B cell (primary cell): ENCODE measurements around the gene UGT1A9. TPM values are rescaled to one million over a fixed set of nuclear protein-coding genes. Genes with fewer than 3 reads are reported as not detected.

Experiments used
- ATAC-seq: fragments of 200-7000 bp; cut with Tn5 transposase; one replicate; pipeline ENCODE4 v1.10.0; 2021; ENCODE audit warnings: low read depth, mild to moderate bottlenecking, moderate number of reproducible peaks, moderate library complexity
- CTCF ChIA-PET: fragments of 350-600 bp; sonication (Branson Sonifier 250); formaldehyde crosslinking; loops from one replicate; lab custom pipeline; 2021; ENCODE audit warnings: antibody characterized with exemption, inconsistent platforms; lab: Charles Lee
- POLR2A ChIA-PET: fragments of 350-600 bp; sonication (Branson Sonifier 250); formaldehyde crosslinking; loops from one replicate; lab custom pipeline; 2021; ENCODE audit warnings: antibody characterized with exemption; lab: Charles Lee
- DNase-seq: peaks from one replicate; pipeline ENCODE4 v3.0.0; 2013
- H2AFZ ChIP-seq: 2 replicates; pipeline ENCODE4 v1.6.1; 2012; ENCODE audit warnings: mild to moderate bottlenecking, low read depth, low read length; ENCODE audit not compliant: insufficient read depth, poor library complexity, severe bottlenecking
- H3K27ac ChIP-seq, 2 donors: 1 replicate in 1 of 2; 2 replicates in 1 of 2; pipeline ENCODE4 v1.5.1; 2012 to 2013; ENCODE audit warnings: low read length in 2 of 2, mild to moderate bottlenecking in 2 of 2, moderate library complexity in 1 of 2
- H3K27me3 ChIP-seq, 4 experiments: fragments of 200-600 bp in 1 of 4; sonication (generic) in 1 of 4; replicated peaks in 1 of 4; 1 replicate in 2 of 4; 2 replicates in 2 of 4; pipeline versions ENCODE4 v1.6.1 to v1.7.0; 2013 to 2016; ENCODE audit warnings: low read length in 3 of 4, mild to moderate bottlenecking in 2 of 4, mixed read lengths in 1 of 4, moderate library complexity in 1 of 4; ENCODE audit not compliant: insufficient read depth in 4 of 4, control insufficient read depth in 3 of 4; ENCODE audit errors: control extremely low read depth in 1 of 4
- H3K36me3 ChIP-seq, 2 experiments: replicated peaks in 1 of 2; 1 replicate in 1 of 2; 2 replicates in 1 of 2; pipeline versions ENCODE4 v1.6.1 to v1.7.1; 2013; ENCODE audit warnings: low read length in 1 of 2; ENCODE audit not compliant: insufficient read depth in 2 of 2, control insufficient read depth in 1 of 2; ENCODE audit errors: control extremely low read depth in 1 of 2, extremely low read depth in 1 of 2
- H3K4me1 ChIP-seq, 2 donors: fragments of 200-600 bp in 1 of 2; sonication (generic) in 1 of 2; 1 replicate in 1 of 2; 2 replicates in 1 of 2; pipeline versions ENCODE4 v1.5.1 to v1.6.1; 2013 to 2017; ENCODE audit warnings: low read length in 2 of 2; ENCODE audit not compliant: control insufficient read depth in 2 of 2, insufficient read depth in 2 of 2
- H3K4me2 ChIP-seq: replicated peaks from 2 replicates; pipeline ENCODE3; 2012; ENCODE audit warnings: mild to moderate bottlenecking, low read depth, low read length; ENCODE audit not compliant: poor library complexity, severe bottlenecking
- H3K4me3 ChIP-seq, 5 experiments: fragments of 200-600 bp in 1 of 5; sonication (generic) in 1 of 5; 1 replicate in 3 of 5; 2 replicates in 2 of 5; pipeline versions ENCODE4 v1.5.1 to v1.7.0; 2011 to 2016; ENCODE audit warnings: low read length in 4 of 5, mild to moderate bottlenecking in 4 of 5, low read depth in 2 of 5, control low read depth in 1 of 5, moderate library complexity in 1 of 5; ENCODE audit not compliant: insufficient read depth in 1 of 5; ENCODE audit errors: control extremely low read depth in 1 of 5, extremely low read depth in 1 of 5
- H3K79me2 ChIP-seq: fragments of 200-600 bp; sonication (generic); one replicate; pipeline ENCODE4 v1.6.0; 2016; ENCODE audit warnings: low read length; ENCODE audit not compliant: control insufficient read depth, insufficient read depth
- H3K9ac ChIP-seq: fragments of 200-600 bp; sonication (generic); 2 replicates; pipeline ENCODE4 v1.6.1; 2017; ENCODE audit warnings: mild to moderate bottlenecking, low read length, moderate library complexity
- H3K9me3 ChIP-seq, 3 donors: one replicate each; pipeline versions ENCODE4 v1.6.1 to v1.7.1; 2013; ENCODE audit warnings: low read length in 2 of 3; ENCODE audit not compliant: control insufficient read depth in 2 of 3, insufficient read depth in 1 of 3; ENCODE audit errors: control extremely low read depth in 1 of 3
- H4K20me1 ChIP-seq: 2 replicates; pipeline ENCODE4 v1.6.0; 2012; ENCODE audit warnings: mild to moderate bottlenecking, low read length; ENCODE audit not compliant: insufficient read depth, control insufficient read depth, poor library complexity, severe bottlenecking
- H3K27ac Mint-ChIP-seq: one replicate; pipeline ENCODE4 v1.8.0; 2021; ENCODE audit warnings: mixed read lengths
- H3K27me3 Mint-ChIP-seq: one replicate; pipeline ENCODE4 v1.8.0; 2021; ENCODE audit warnings: mixed read lengths
- H3K4me1 Mint-ChIP-seq: one replicate; pipeline ENCODE4 v1.8.0; 2021; ENCODE audit warnings: mixed read lengths
- H3K4me3 Mint-ChIP-seq: one replicate; pipeline ENCODE4 v1.8.0; 2021; ENCODE audit warnings: mixed read lengths
- H3K9me3 Mint-ChIP-seq: one replicate; pipeline ENCODE4 v1.8.0; 2022; ENCODE audit warnings: mixed read lengths; ENCODE audit not compliant: insufficient read depth
- EZH2 ChIP-seq: IDR thresholded peaks from 2 replicates; pipeline ENCODE4 v1.6.1; 2012; ENCODE audit warnings: borderline replicate concordance, low read depth, mild to moderate bottlenecking, moderate library complexity, low read length; ENCODE audit not compliant: insufficient read depth, poor library complexity, severe bottlenecking
- WGBS: methylation state at CpG from one replicate; pipeline ENCODE4 v1.1.5; 2013; ENCODE audit warnings: missing lambda C conversion rate; ENCODE audit not compliant: insufficient coverage; 5-methylcytosine and 5-hydroxymethylcytosine counted together
- intact Hi-C: fragments of 100-400 bp; cut with micrococcal nuclease; formaldehyde crosslinking; loops from one replicate; pipeline ENCODE4 v1.10.0; 2022
- polyA plus RNA-seq: library from polyadenylated mRNA; depleted of rRNA; stranded (reverse); fragments of >200 nt; gene quantifications from 2 replicates; pipeline ENCODE4 v1.2.3, GENCODE V29; 2012
- total RNA-seq, 2 donors: library from RNA; stranded (reverse); fragments of 120-200 nt in 1 of 2; gene quantifications; 1 replicate in 1 of 2; 2 replicates in 1 of 2; pipeline versions ENCODE4 v1.2.3 to v1.2.4, GENCODE V29; 2013 to 2022
- TF ChIP-seq, protein P1 (sequence below): fragments of 200-600 bp; IDR thresholded peaks from one replicate; pipeline ENCODE4 v1.8.0; 2022; ENCODE audit warnings: antibody characterized with exemption, mild to moderate bottlenecking

Gene UGT1A9
- total and polyA plus RNA-seq, 2 donors (not counting 1 experiment from before 2014, with no cell fraction given), result not detected

DNA sequence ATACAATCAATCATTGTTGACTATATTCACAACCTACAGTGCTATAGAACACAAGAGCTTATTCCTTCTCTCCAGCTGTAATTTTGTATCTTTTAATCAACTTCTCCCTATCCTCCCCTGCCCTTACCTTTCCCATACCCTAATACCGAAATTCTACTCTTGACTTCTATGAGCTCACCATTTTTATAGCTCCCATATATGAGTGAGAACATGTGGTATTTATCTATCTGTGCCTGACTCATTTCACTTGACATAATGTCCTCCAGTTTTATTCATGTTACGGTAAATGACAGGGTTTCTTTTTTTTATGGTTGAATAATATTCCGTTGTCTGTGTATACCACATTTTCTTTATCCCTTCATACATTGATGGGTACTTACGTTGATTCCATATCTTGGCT is 109.1 kb downstream of the UGT1A9 start:
- no peak overlapping the region for H3K4me3 ChIP-seq
- no peak overlapping the region for H2AFZ ChIP-seq
- H3K27ac Mint-ChIP-seq, result no peak overlapping the region
- H3K9ac ChIP-seq, result no peak overlapping the region
- no CpG with 5 or more reads among the region's 4 CpGs for WGBS
- H3K4me3 Mint-ChIP-seq, result no peak overlapping the region
- no peak for TF ChIP-seq EZH2
- TF ChIP-seq, protein P1, sequence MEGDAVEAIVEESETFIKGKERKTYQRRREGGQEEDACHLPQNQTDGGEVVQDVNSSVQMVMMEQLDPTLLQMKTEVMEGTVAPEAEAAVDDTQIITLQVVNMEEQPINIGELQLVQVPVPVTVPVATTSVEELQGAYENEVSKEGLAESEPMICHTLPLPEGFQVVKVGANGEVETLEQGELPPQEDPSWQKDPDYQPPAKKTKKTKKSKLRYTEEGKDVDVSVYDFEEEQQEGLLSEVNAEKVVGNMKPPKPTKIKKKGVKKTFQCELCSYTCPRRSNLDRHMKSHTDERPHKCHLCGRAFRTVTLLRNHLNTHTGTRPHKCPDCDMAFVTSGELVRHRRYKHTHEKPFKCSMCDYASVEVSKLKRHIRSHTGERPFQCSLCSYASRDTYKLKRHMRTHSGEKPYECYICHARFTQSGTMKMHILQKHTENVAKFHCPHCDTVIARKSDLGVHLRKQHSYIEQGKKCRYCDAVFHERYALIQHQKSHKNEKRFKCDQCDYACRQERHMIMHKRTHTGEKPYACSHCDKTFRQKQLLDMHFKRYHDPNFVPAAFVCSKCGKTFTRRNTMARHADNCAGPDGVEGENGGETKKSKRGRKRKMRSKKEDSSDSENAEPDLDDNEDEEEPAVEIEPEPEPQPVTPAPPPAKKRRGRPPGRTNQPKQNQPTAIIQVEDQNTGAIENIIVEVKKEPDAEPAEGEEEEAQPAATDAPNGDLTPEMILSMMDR, result no peak
- H3K9me3 ChIP-seq, result peaks cover 2 to 14% (median 3%) of the 10 kb centered on the region in 3 donors
- DNase-seq (no peak), ATAC-seq (no peak)
- no peak overlapping the region for H3K27ac ChIP-seq
- H3K27me3 ChIP-seq, result peaks cover 0 to 10% (median 1%) of the 10 kb centered on the region in 4 experiments
- no peaks in the 10 kb centered on the region for H3K36me3 ChIP-seq
- no peaks in the 10 kb centered on the region for H3K4me1 Mint-ChIP-seq
- H3K79me2 ChIP-seq, result no peaks in the 10 kb centered on the region
- H3K4me1 ChIP-seq, result no peaks in the 10 kb centered on the region
- H3K27me3 Mint-ChIP-seq, result peaks cover 29% of the 10 kb centered on the region
- peaks cover 3% of the 10 kb centered on the region for H3K9me3 Mint-ChIP-seq
- intact Hi-C loops, result no loop called here
- POLR2A ChIA-PET, result no interaction called here
- CTCF ChIA-PET, result no interaction called here
- no peak overlapping the region for H3K4me2 ChIP-seq
- H4K20me1 ChIP-seq, result no peaks in the 10 kb centered on the region

DNA sequence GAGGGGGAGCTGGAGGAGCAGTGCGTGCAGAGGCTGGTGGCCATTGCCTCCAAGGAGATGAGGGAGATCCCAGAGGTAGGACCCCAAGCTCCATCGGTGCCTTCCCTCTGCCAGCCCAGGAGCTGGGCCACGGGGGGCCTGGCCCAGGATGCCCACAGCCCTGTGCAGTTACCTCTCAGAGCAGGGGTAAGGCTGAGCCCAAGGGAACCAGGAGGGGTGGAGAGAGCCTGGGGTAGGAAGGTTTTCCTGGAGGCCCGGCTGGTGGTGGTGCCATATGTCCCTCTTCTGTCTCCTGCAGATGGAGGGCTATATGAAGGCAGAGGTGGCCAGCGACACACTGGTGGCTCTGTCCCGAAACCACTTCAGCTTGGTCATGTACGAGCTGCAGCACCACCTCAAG is 117.9 kb downstream of the UGT1A9 start:
- intact Hi-C loops, result no loop called here

More for the DNA sequence above, 117.9 kb downstream of the UGT1A9 start:
- H3K27me3 Mint-ChIP-seq, result peaks cover 15% of the 10 kb centered on the region
- no peaks in the 10 kb centered on the region for H3K4me1 Mint-ChIP-seq
- H3K9ac ChIP-seq, result no peak overlapping the region
- no peak overlapping the region for H3K4me3 ChIP-seq
- DNase-seq (no peak), ATAC-seq (no peak)
- POLR2A ChIA-PET, result no interaction called here
- TF ChIP-seq, protein P1, result no peak
- TF ChIP-seq EZH2, result no peak
- H4K20me1 ChIP-seq, result no peaks in the 10 kb centered on the region
- H3K9me3 Mint-ChIP-seq, result peaks cover 5% of the 10 kb centered on the region
- H3K36me3 ChIP-seq, result no peaks in the 10 kb centered on the region
- H3K27ac ChIP-seq, result no peak overlapping the region
- H3K27me3 ChIP-seq, result no peaks in the 10 kb centered on the region
- H3K27ac Mint-ChIP-seq, result no peak overlapping the region
- no peak overlapping the region for H3K4me3 Mint-ChIP-seq
- 87% methylated on average over 7 of the region's 7 CpGs for WGBS
- no peak overlapping the region for H3K4me2 ChIP-seq
- no peaks in the 10 kb centered on the region for H3K79me2 ChIP-seq
- CTCF ChIA-PET, result no interaction called here
- H3K4me1 ChIP-seq, result no peaks in the 10 kb centered on the region
- H2AFZ ChIP-seq, result no peak overlapping the region
- H3K9me3 ChIP-seq, result peaks cover 0 to 8% (median 0%) of the 10 kb centered on the region in 3 donors
